ENCODE data around the gene NFKBIZ. TPM values are rescaled to one million over a fixed set of nuclear protein-coding genes. Genes with fewer than 3 reads are reported as not detected.

The NFKBIZ gene
- 100 to 1,000 TPM; 206 to 225 TPM for total RNA-seq

GRCh38 chr3:101848754-101849713 lies at the start of gene NFKBIZ:
TSS of gene NFKBIZ (plus strand) at chr3:101849514. CDS start at chr3:101849629, 115 bp downstream.
- no peaks in the 10 kb centered on the region for H3K9me3 ChIP-seq
- H3K4me3 ChIP-seq = peak within 1 kb of the TSS; percentile 83
- peaks cover 25 to 29% of the 10 kb centered on the region in 2 donors for H3K4me1 ChIP-seq (ENCODE audit: control insufficient read depth in 1 of 2, low read depth in 2 of 2)
- H3K27ac ChIP-seq = peak within 1 kb of the TSS; percentile 97 to 99
- H3K36me3 ChIP-seq = peaks cover 23% of the 10 kb centered on the region
- peak; percentile 92 for ATAC-seq (ENCODE audit: insufficient number of reproducible peaks, low FRiP score, low read depth)
- TF ChIP-seq CTCF (IDR thresholded peaks at IDR 0.05) = no peak
- no peaks in the 10 kb centered on the region for H3K27me3 ChIP-seq (replicated peaks; ENCODE audit: insufficient read depth)
- peak; percentile 87 for DNase-seq (ENCODE audit: low spot score)

- no peak overlapping the region for H3K27ac ChIP-seq
Observed at GRCh38 chr3:101801174-101801573, 48.1 kb upstream of the NFKBIZ start.

DNA sequence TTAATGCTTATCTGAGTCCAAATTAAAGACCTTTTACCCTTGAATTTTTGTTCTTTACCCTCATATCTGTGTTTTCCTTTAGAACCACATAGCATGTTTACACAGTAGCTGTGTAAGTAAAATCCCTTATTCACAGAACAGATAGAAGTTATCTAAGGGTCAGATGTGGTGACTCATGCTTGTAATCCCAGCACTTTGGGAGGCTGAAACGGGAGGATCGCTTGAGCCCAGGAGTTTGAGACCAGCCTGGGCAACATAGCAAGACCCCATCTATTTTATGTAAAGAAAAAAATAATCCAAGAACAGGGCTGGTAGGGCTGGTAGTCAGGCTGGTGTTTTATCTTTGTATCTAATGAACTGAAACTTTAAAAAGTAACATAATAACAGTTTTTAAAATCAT lies 47.1 kb upstream of the NFKBIZ start:
- Histone ChIP-seq H3K4me1 (ENCODE audit: control insufficient read depth in 1 of 2, low read depth in 2 of 2) (peaks cover 0 to 9% of the 10 kb centered on the region in 2 donors), H3K27me3 (replicated peaks; ENCODE audit: insufficient read depth) (no peaks in the 10 kb centered on the region), H3K36me3 (no peaks in the 10 kb centered on the region), H3K27ac (no peak overlapping the region), H3K9me3 (no peaks in the 10 kb centered on the region), H3K4me3 (no peak overlapping the region)
- no peak for DNase-seq (ENCODE audit: low spot score)
- no peak for TF ChIP-seq CTCF (IDR thresholded peaks at IDR 0.05)
- ATAC-seq (ENCODE audit: insufficient number of reproducible peaks, low FRiP score, low read depth) = no peak

More at GRCh38 chr3:101801174-101801573, 48.1 kb upstream of the NFKBIZ start:
- Histone ChIP-seq H3K4me1 (ENCODE audit: control insufficient read depth in 1 of 2, low read depth in 2 of 2) (peaks cover 0 to 4% of the 10 kb centered on the region in 2 donors), H3K27me3 (replicated peaks; ENCODE audit: insufficient read depth) (no peaks in the 10 kb centered on the region), H3K9me3 (no peaks in the 10 kb centered on the region), H3K4me3 (no peak overlapping the region), H3K36me3 (no peaks in the 10 kb centered on the region)
- ATAC-seq (ENCODE audit: insufficient number of reproducible peaks, low FRiP score, low read depth) (no peak), DNase-seq (ENCODE audit: low spot score) (no peak)
- TF ChIP-seq CTCF (IDR thresholded peaks at IDR 0.05) = no peak

GRCh38 chr3:101803173-101803782 lies 46.0 kb upstream of the NFKBIZ start:
- peak; percentile 73 for TF ChIP-seq CTCF (IDR thresholded peaks at IDR 0.05)
- H3K9me3 ChIP-seq = no peaks in the 10 kb centered on the region
- H3K27ac ChIP-seq = no peak overlapping the region
- H3K4me3 ChIP-seq = no peak overlapping the region
- peaks cover 0 to 9% of the 10 kb centered on the region in 2 donors for H3K4me1 ChIP-seq (ENCODE audit: control insufficient read depth in 1 of 2, low read depth in 2 of 2)
- peak; percentile 65 for ATAC-seq (ENCODE audit: insufficient number of reproducible peaks, low FRiP score, low read depth)
- no peak for DNase-seq (ENCODE audit: low spot score)
- H3K36me3 ChIP-seq = no peaks in the 10 kb centered on the region
- H3K27me3 ChIP-seq (replicated peaks; ENCODE audit: insufficient read depth) = no peaks in the 10 kb centered on the region

DNA sequence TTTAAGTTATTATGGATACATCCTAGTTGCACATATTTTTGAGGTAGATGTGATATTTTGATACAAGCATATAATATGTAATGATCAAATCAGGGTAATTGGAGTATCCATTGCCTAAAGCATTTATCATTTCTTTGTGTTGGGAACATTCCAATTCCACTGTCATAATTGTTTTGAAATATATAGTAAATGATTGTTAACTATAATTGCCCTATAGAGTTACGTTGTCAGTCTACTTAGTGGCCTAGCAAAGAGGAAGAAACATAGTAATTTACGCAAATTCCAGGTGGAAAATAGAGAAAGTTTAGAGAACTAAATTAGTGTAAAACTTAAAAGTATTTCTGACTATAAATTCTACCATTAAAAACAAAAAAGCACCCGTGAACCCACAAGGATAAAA lies 45.4 kb upstream of the NFKBIZ start:
- no peak for TF ChIP-seq CTCF (IDR thresholded peaks at IDR 0.05)
- H3K9me3 ChIP-seq = no peaks in the 10 kb centered on the region
- H3K4me1 ChIP-seq (ENCODE audit: control insufficient read depth in 1 of 2, low read depth in 2 of 2) = peaks cover 0 to 9% of the 10 kb centered on the region in 2 donors
- no peak overlapping the region for H3K27ac ChIP-seq
- no peaks in the 10 kb centered on the region for H3K27me3 ChIP-seq (replicated peaks; ENCODE audit: insufficient read depth)
- no peaks in the 10 kb centered on the region for H3K36me3 ChIP-seq
- DNase-seq (ENCODE audit: low spot score) (no peak), ATAC-seq (ENCODE audit: insufficient number of reproducible peaks, low FRiP score, low read depth) (no peak)
- H3K4me3 ChIP-seq = no peak overlapping the region

Data from thoracic aorta (tissue), 2 donors.